ENCODE data around the gene FGFR2.

GRCh38 chr10:121615435-121615793 is 17.2 kb upstream of the FGFR2 start:
- TF ChIP-seq CTCF (IDR thresholded peaks at IDR 0.05) (no peak), POLR2A (IDR thresholded peaks at IDR 0.05) (no peak)

All from heart left ventricle (tissue), 13 donors.